K562 (cell line): ENCODE measurements around the gene GABARAP. TPM values are rescaled to one million over a fixed set of nuclear protein-coding genes. Genes with fewer than 3 reads are reported as not detected.

ENCODE experiments used
- ATF1 ChIP-seq, 2 experiments: fragments of 450-650 bp in 1 of 2; IDR thresholded peaks; 2 replicates each; pipeline ENCODE4 v1.6.1; 2016; ENCODE audit warnings: missing compliant biosample characterization in 1 of 2, missing genetic modification characterization in 1 of 2
- BRF1 ChIP-seq: IDR thresholded peaks from 3 replicates; pipeline ENCODE4 v1.6.1; 2011; ENCODE audit warnings: borderline replicate concordance, mild to moderate bottlenecking; ENCODE audit not compliant: insufficient read length; ENCODE audit errors: extremely low read depth
- ETS2 ChIP-seq: IDR thresholded peaks from 2 replicates; pipeline ENCODE4 v1.6.1; 2016; ENCODE audit warnings: borderline replicate concordance, missing genetic modification characterization, mild to moderate bottlenecking, moderate library complexity, missing compliant biosample characterization; ENCODE audit not compliant: poor library complexity, severe bottlenecking
- GATAD2B ChIP-seq: fragments of 450-650 bp; IDR thresholded peaks from 2 replicates; pipeline ENCODE4 v1.6.1; 2017; ENCODE audit warnings: mild to moderate bottlenecking, borderline replicate concordance
- NCOR1 ChIP-seq: fragments of 450-650 bp; IDR thresholded peaks from 2 replicates; pipeline ENCODE4 v1.6.1; 2016; ENCODE audit warnings: mild to moderate bottlenecking, moderate library complexity
- RBM22 ChIP-seq: fragments of 200-400 bp; formaldehyde crosslinking; IDR thresholded peaks from 2 replicates; pipeline ENCODE4 v1.6.1; 2018; ENCODE audit warnings: low read length, low read depth; ENCODE audit not compliant: poor library complexity, severe bottlenecking
- SETDB1 ChIP-seq: IDR thresholded peaks from one replicate; pipeline ENCODE4 v1.6.1; 2012; ENCODE audit warnings: low read length, control low read depth, inconsistent platforms
- TBP ChIP-seq: optimal IDR thresholded peaks from 2 replicates; pipeline ENCODE3; 2011; ENCODE audit warnings: low read depth, low read length, improper control_type of control experiment
- TEAD1 ChIP-seq, 2 experiments: fragments of 450-650 bp in 1 of 2; sonication (generic) in 1 of 2; formaldehyde crosslinking; IDR thresholded peaks; 2 replicates each; pipeline versions ENCODE4 v1.4.0 to v1.8.0; 2020 to 2022; ENCODE audit warnings: mild to moderate bottlenecking in 2 of 2, missing genetic modification reagents in 1 of 2
- TRIM24 ChIP-seq, 2 experiments: fragments of 450-650 bp; IDR thresholded peaks; 2 replicates each; pipeline ENCODE4 v1.6.1; 2016
- ZNF174 ChIP-seq: fragments of 250-450 bp; sonication (Bioruptor Pico); IDR thresholded peaks from 2 replicates; pipeline ENCODE4 v1.4.0; 2020; ENCODE audit warnings: mild to moderate bottlenecking
- ZNF232 ChIP-seq: sonication (generic); formaldehyde crosslinking; IDR thresholded peaks from 2 replicates; pipeline ENCODE4 v1.8.0; 2022; ENCODE audit warnings: mild to moderate bottlenecking, missing genetic modification reagents
- polyA plus RNA-seq, 8 experiments: library from polyadenylated mRNA; depleted of rRNA in 4 of 8; stranded (reverse) in 5 of 8; unstranded in 3 of 8; fragments of >200 nt; fragmentation: Nextera tagmentation in 2 of 8; fragmentation: Illumina TruSeq in 1 of 8; extraction: Ambion mirVana in 2 of 8; extraction: Trizol in 1 of 8; gene quantifications; 2 replicates each; pipeline versions ENCODE4 v1.2.1 to v1.2.3, GENCODE V29; 2011 to 2014; ENCODE audit warnings: inconsistent platforms in 1 of 8, missing spikeins in 1 of 8
- total RNA-seq, 7 experiments: library from RNA; depleted of rRNA in 6 of 7; stranded (reverse); fragments of >200 nt in 6 of 7; fragmentation: Illumina TruSeq in 2 of 7; extraction: Trizol in 2 of 7; gene quantifications; 2 replicates each; pipeline versions ENCODE4 v1.2.1 to v1.2.3, GENCODE V29; 2011 to 2021; ENCODE audit warnings: low replicate concordance in 1 of 7
- TF ChIP-seq, protein P1 (sequence below), 2 experiments: fragments of 200-800 bp in 1 of 2; sonication (Bioruptor generic) in 1 of 2; sonication (generic) in 1 of 2; formaldehyde crosslinking in 1 of 2; IDR thresholded peaks in 1 of 2; conservative IDR thresholded peaks in 1 of 2; 2 replicates each; pipeline versions ENCODE4 v1.5.0 to v1.6.1; 2016 to 2020; ENCODE audit warnings: missing compliant biosample characterization in 1 of 2, missing genetic modification characterization in 1 of 2, missing genetic modification reagents in 1 of 2
- TF ChIP-seq, protein P2 (sequence below), 2 experiments: fragments of 250-450 bp in 1 of 2; fragments of 450-650 bp in 1 of 2; sonication (Bioruptor Pico) in 1 of 2; IDR thresholded peaks; 2 replicates each; pipeline versions ENCODE4 v1.6.1 to v1.8.0; 2016 to 2021; ENCODE audit warnings: mild to moderate bottlenecking in 2 of 2, moderate library complexity in 2 of 2, missing compliant biosample characterization in 1 of 2, missing genetic modification characterization in 1 of 2

The GABARAP gene
- total and polyA plus RNA-seq, 9 of the 15 experiments (the other 6 are each of a cell fraction or from before 2014, with no cell fraction given): 47.5 to 373 (median 152) TPM

- TF ChIP-seq BRF1: no peak
- TF ChIP-seq ETS2 (tag): no peak
- TF ChIP-seq GATAD2B: peak; percentile 51; the same call in 1 of the 2 replicates
- TF ChIP-seq TBP: peak; percentile 62
- peak; percentile 16; the same call in 1 of the 2 replicates for TF ChIP-seq NCOR1
- TF ChIP-seq TRIM24 (IDR thresholded peaks at IDR 0.05): peak in 1 of 2 experiments; percentile 25; a peak in 1 of 4 replicates
- TF ChIP-seq, protein P1, sequence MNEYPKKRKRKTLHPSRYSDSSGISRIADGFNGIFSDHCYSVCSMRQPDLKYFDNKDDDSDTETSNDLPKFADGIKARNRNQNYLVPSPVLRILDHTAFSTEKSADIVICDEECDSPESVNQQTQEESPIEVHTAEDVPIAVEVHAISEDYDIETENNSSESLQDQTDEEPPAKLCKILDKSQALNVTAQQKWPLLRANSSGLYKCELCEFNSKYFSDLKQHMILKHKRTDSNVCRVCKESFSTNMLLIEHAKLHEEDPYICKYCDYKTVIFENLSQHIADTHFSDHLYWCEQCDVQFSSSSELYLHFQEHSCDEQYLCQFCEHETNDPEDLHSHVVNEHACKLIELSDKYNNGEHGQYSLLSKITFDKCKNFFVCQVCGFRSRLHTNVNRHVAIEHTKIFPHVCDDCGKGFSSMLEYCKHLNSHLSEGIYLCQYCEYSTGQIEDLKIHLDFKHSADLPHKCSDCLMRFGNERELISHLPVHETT (CRISPR knock-in tag; conservative IDR thresholded peaks at IDR 0.05 in 1 of 2, IDR thresholded peaks at IDR 0.05 in 1 of 2): peak in 1 of 2 experiments; percentile 83; a peak in 2 of 4 replicates
- 0 out of 2 replicates have a peak, but pooled peaks have one; percentile 59 for TF ChIP-seq ZNF232 (CRISPR knock-in tag)
- TF ChIP-seq SETDB1: no peak
- TF ChIP-seq ZNF174 (CRISPR knock-in tag): no peak
- TF ChIP-seq RBM22: peak; percentile 44
- no peak for TF ChIP-seq TEAD1 (CRISPR knock-in tag; IDR thresholded peaks at IDR 0.05)
- TF ChIP-seq, protein P2, sequence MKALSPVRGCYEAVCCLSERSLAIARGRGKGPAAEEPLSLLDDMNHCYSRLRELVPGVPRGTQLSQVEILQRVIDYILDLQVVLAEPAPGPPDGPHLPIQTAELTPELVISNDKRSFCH (CRISPR knock-in tag; IDR thresholded peaks at IDR 0.05): no peak
- TF ChIP-seq, protein P2 (tag; IDR thresholded peaks at IDR 0.05): 0 out of 2 replicates have a peak, but pooled peaks have one; percentile 27
- peak; percentile 87 for TF ChIP-seq ATF1 (CRISPR knock-in tag; IDR thresholded peaks at IDR 0.05)
- peak; percentile 99 for TF ChIP-seq ATF1 (tag; IDR thresholded peaks at IDR 0.05)
These were observed 10.2 kb upstream of the GABARAP start, which contains the start of gene ELP5 (continued) for GRCh38 chr17:7252176-7253043.
